NCI-H446 (cell line): Measurements from ENCODE around the gene STX5.
"Not testable (repeated sequence)": the region's sequence is repeated elsewhere in the genome, so short reads cannot be mapped to it uniquely, and the experiment has no call there.

Experiments
- DNase-seq, 2 experiments: peaks; one replicate each; lab custom pipeline; 2025; lab: John Stamatoyannopoulos, UW

The STX5 gene

DNA sequence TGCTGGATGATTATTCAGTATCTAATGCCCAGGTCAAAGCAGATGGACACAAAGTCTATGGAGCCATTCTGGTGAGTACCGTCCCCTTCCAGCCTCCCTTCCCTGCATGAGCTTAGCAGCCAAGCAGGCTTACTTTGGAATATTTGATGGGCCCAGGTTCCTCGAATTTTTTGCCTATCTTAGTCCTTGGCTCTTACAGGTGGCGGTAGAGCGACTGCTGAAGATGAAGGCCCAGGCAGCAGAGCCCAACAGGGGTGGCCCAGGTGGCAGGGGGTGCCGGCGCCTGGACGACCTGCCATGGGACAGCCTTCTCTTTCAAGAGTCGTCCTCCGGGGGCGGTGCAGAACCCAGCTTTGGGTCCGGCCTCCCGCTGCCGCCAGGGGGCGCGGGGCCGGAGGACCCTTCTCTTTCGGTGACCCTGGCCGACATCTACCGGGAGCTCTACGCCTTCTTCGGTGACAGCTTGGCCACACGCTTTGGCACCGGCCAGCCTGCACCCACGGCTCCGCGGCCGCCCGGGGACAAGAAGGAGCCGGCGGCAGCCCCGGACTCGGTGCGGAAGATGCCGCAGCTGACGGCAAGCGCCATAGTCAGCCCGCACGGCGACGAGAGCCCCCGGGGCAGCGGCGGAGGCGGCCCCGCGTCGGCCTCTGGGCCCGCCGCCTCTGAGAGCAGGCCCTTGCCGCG is 45.4 kb downstream of the STX5 start:
- DNase-seq: peak; percentile 14 to 83

DNA sequence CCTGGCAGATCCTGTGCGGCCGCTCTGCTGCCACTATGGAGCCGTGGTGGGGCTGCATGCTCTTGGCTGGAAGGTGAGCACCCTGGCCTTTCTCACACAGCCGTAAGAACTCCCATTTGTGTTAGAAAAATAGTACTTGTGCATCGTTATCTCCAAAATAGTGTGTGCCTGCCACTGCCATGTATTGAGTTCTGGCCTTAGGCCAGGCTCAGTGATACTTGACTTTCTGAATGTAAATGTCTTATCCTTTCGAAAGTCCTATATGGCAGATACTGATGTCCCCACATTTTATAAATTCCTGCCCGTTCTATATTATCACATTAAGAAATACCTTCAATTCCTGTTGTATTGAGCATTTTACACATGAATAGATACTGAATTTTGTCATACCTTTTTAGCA is 49.1 kb downstream of the STX5 start:
- DNase-seq: no peak

DNA sequence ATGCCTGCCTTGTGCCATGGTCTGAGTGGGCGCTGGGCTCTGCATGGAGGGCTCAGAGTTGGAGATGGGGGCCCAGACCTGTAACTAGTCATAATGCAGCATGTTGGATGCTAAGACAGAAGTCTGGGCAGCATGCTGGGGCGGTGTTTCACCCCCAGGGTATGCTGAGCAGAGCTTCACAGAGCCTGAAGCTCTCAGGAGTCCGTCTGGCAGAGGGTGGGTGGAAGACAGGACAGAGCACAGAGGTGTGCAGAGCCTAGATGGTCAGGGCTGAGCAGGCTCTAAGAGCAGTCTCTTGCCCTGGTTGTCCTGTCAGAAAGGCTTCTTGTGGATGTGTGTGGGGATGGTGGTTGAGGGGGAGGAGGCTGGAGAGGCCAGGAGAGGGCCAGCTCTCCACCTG is 53.4 kb downstream of the STX5 start:
- no peak for DNase-seq

DNA sequence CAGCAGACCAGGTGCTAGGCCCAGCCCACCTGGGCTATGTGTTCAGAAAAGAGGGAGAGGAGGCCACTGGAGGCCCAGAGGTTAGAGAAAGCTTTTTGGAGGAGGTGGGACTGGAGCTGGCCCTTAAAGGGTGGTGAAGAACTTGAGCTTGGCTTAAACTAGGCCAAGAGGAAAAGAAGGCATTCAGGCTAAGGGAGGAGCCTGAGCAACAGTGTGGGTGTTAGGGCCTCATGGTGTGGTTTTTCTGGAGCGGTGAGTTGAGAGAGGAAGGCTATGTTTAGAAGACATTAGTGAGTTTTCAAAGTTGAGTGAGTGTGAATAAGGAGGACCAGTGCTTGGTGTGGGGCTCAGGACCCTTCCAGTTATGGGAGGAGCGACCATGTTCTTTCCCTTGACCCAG is 54.5 kb downstream of the STX5 start:
- DNase-seq: no peak

DNA sequence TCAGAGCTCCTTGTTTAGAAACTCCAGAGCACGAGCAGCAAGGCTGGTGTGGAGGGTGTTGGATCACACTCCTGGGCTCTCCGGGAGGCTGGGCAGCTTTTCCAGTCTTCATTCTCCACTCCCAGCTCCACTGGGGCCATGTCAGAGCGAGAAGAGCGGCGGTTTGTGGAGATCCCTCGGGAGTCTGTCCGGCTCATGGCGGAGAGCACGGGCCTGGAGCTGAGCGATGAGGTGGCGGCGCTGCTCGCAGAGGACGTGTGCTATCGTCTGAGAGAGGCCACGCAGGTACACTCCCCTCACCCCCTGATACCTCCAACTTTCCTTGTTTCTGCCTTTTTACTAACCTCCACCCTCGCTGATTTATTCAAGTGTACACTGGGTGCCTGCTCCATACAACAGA is 56.2 kb downstream of the STX5 start:
- no peak for DNase-seq

DNA sequence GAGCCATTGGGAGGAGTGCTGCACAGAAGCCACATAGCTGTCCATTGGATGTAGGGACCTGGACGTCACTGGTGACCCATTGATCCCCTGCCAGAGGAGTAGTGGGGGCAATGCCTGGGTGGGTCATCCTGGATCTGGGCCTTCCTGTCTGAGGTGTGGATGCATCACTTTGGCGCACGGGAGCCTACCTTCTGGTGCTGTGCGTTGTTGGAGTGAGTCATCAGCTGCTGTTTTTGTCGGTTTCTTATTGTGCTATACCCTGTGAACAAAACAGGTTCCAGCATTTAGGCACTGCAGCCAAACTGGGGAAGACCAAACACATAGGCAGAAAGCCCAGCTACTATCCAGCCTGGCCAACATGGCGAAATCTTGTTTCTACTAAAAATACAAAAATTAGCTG is 57.4 kb downstream of the STX5 start:
- DNase-seq: no peak

DNA sequence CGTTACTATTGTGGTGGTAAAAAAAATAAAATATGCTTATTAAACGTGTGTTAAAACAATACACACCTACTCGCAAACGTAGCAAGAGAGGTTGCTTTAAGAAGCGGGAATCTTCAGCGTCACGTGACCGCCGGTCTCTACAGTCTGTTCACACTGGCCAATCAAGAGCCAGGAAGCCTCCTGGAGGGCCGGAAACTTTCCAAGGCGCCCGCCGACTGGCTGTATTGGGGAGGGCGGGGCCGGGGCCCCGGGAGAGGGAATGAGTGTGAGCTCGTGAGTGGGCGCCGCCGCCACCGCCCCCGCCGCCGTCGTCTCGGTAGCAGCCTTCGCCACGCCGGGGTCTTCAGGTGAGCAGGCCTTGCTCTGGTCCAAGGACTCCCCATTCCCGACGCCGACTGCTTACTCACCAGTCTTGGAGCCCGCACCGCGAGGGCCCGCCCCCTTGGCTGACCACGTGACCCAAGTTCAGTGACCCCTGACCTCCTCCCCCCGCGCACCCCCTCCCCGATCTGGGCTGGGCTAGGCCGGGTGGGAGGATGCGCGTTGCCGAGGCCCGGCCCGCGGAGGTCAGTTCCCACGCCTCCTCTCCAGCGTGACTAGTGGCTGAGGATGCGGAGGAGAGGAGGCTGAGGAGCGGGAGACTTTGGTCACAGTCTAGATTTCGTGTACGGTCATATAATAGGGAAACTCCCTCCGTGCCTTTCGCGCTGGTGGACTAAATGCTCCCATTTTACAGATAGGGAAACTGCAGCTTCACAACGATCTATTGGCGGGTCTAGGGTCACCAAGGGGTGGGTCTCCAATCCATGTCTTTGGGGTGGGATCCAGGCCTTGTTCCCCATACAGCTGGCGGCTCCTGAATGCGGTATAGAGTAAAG is 60.5 kb downstream of the STX5 start, which contains the start of gene TAF6L:
Gene TAF6L, plus strand, starts transcription at position 253 of the 878 bp plus-strand sequence. CDS start 4,388 bp downstream, outside the sequence.
- peak; percentile 97 to 98 for DNase-seq

DNA sequence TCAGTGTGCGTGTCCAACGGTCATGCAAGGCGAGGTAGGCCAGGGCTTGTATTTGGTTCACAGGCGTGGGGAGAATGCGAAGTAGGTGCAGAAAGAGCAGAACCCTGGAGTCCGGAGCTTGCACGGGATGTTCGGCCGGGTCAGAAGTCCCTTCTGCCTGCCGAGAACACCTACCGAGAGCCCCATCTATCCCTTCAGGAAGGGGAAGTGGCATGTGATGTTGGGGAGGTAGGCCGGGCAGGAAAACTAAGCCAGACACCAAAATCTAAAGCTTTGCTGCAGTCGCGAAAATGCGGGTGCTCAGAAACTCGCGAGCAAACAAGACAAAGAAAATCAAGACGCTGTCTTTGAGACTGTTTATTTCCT is 61.1 kb downstream of the STX5 start:
- no peak for DNase-seq

DNA sequence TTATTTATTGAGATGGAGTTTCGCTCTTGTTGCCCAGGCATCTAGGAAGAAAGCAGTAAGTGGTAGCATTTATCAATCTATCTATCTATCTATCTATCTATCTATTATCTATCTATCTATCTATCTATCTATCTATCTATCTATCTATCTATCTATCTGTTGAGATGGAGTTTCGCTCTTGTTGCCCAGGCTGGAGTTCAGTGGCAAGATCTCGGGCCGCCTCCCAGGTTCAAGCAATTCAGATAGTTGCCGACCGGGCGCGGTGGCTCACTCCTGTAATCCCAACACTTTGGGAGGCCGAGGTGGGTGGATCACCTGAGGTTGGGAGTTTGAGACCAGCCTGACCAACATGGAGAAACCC is 71.0 kb downstream of the STX5 start:
- DNase-seq: not testable (repeated sequence)

DNA sequence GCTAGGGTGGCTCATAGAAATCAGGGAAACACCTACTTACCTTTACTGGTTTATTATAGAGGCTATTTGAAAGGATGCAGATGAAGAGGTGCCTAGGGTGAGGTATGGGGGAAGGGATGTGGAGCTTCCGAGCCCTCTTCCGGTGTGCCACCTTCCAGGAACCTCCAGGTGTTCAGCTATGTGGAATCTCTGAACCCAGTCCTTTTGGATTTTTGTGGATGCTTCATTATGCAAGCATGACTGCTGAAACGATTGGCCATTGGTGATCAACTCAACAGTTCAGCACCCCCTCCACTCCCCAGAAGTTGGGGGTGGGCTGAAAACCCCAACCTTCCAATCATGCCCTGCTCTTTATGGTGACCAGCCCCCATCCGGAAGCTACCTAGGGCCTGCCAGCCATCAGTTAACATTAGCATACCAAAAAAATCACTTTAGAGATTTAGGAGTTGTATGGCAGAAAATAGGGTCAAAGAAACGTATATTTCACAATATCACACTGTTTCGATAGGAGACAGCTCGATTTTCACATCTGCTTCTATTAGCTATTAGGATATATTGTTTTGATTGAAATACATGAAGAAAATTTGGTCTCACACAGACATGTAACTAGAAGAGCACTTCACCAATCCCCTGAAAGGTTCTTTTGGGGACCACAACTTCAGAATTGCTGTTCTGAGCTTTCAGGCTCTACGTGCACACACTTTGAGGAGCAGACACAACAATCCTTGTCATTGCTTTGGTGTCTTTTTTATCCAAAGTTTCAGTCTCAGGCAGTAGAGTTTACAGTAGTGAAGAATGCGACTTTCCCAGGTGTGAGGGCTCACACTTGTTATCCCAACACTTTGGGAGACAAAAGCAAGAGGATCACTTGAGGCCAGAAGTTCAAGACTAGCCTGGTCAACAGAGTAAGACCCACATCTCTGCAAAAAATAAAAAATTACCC is 73.7 kb downstream of the STX5 start:
- DNase-seq: no peak
